22Rv1 (cell line): ENCODE results near the gene WHRN.

Source experiments
- H3K27ac ChIP-seq: fragments of 450-650 bp; 2 replicates; pipeline ENCODE4 v1.5.1; 2017
- CTCF ChIP-seq: fragments of 450-650 bp; IDR thresholded peaks from 2 replicates; pipeline ENCODE4 v1.5.1; 2017; ENCODE audit warnings: mild to moderate bottlenecking
- ZFX ChIP-seq: fragments of 450-650 bp; IDR thresholded peaks from 2 replicates; pipeline ENCODE4 v1.6.1; 2017; ENCODE audit warnings: antibody characterized with exemption, borderline replicate concordance

Gene WHRN

DNA sequence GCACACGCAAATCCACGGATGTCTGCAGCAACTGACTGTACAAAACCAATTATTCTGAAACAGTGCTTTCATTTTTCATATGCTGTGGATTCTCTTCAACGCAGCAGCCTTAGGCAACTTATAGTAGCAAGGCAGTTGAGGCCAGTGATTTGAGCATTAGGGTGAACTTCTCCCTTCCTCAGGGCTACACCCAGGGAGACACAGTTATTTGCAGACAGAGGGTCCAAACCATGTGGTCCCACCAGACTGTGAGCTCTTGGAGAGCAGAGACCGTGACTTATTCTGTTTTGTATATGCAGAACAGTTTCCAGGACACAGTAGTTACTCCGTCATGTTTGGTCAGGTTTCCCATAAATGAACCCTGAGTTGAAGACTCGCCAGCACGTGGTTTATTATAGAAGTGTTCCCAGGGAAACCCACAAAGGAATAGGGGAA is 19.0 kb upstream of the WHRN start:
- TF ChIP-seq CTCF, result no peak
- TF ChIP-seq ZFX, result no peak
- no peak overlapping the region for H3K27ac ChIP-seq

- H3K27ac ChIP-seq, result no peak overlapping the region
These were observed 17.6 kb upstream of the WHRN start for GRCh38 chr9:114522847-114523246.

GRCh38 chr9:114522286-114522685 is 17.0 kb upstream of the WHRN start:
- no peak overlapping the region for H3K27ac ChIP-seq

More at GRCh38 chr9:114522847-114523246, 17.6 kb upstream of the WHRN start:
- TF ChIP-seq ZFX (no peak), CTCF (no peak)

GRCh38 chr9:114521846-114522245 is 16.6 kb upstream of the WHRN start:
- no peak overlapping the region for H3K27ac ChIP-seq
- TF ChIP-seq CTCF, result no peak
- no peak for TF ChIP-seq ZFX

More at GRCh38 chr9:114522286-114522685, 17.0 kb upstream of the WHRN start:
- TF ChIP-seq CTCF (no peak), ZFX (no peak)

DNA sequence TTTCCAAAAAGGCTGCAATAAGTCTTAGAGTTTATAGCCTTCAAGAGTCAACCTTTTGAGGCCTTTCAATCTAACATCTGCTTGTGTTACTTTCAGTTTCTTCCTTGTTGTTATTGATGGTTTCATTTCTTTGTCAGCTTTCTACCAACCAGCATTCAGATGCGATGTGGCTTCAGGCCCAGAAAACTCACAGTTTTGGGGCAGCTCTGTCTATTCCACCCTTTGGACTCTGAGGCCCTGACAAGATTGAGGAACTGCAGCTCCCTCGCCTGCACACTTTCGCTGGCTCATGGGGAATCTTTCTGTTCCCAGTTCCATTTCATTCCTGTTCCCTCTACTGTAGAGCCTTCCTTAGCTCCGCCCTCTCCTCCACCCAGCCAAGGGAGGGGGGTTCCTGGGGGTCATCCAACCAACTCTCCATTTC is 13.3 kb upstream of the WHRN start:
- TF ChIP-seq CTCF (no peak), ZFX (no peak)
- no peak overlapping the region for H3K27ac ChIP-seq

DNA sequence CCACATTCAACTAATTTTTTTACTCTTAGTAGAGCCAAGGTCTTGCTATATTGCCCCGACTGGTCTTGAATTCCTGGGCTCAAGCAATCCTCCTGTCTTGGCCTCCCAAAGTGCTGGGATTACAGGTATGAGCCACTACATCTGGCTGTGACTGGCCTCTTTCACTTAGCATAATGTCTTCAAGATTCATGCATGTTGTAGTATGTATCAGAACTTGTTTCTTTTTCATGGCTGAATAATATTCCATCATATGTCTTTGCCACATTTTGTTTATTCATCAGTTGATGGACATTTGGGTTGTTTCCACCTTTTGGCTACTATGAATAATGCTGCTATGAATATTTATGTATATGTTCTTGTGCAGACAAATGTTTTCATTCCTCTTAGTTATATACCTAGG is 12.8 kb upstream of the WHRN start:
- H3K27ac ChIP-seq, result no peak overlapping the region
- TF ChIP-seq CTCF (no peak), ZFX (no peak)

DNA sequence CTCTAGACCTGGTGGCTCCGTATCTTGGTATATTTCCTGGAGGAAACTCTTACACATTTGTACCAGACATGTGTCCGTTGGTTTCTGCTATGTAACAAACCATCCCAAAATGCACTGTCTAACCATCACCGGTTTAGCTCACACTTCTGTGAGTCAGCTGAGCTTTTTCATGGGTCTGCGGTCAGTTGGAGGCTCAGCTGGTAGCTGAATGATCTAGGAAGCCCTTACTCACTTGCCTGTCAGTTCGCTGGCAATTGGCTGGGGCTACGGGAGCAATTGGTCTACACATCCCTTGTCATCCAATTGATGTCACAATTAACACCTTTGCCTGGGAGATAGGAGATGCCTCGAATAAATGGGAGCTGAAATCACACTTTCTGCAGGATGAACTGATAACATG is 11.6 kb upstream of the WHRN start:
- TF ChIP-seq CTCF (no peak), ZFX (no peak)
- H3K27ac ChIP-seq, result no peak overlapping the region
